Neural progenitor cell (in vitro differentiated cells): ENCODE results near the gene RAB3IL1. TPM values are rescaled to one million over a fixed set of nuclear protein-coding genes. Genes with fewer than 3 reads are reported as not detected.
A peak's percentile ranks its signal among the peaks of the same experiment; 100 is the strongest.

Source experiments
- DNase-seq: peaks from one replicate; pipeline ENCODE4 v3.0.0-alpha.2; 2016; ENCODE audit warnings: low spot score
- H2AFZ ChIP-seq: fragments of 200-600 bp; sonication (generic); replicated peaks from 2 replicates; pipeline ENCODE4 v1.6.1; 2016; ENCODE audit warnings: antibody characterized with exemption
- H3F3A ChIP-seq: fragments of 200-600 bp; sonication (generic); 2 replicates; pipeline ENCODE4 v1.6.1; 2016; ENCODE audit warnings: antibody characterized with exemption, low read depth
- H3K27ac ChIP-seq: fragments of 200-600 bp; sonication (generic); 2 replicates; pipeline ENCODE4 v1.5.1; 2016; ENCODE audit warnings: mild to moderate bottlenecking
- H3K27me3 ChIP-seq: fragments of 200-600 bp; sonication (generic); 2 replicates; pipeline ENCODE4 v1.6.1; 2016; ENCODE audit warnings: mild to moderate bottlenecking, moderate library complexity
- H3K36me3 ChIP-seq: fragments of 200-600 bp; sonication (generic); 2 replicates; pipeline ENCODE4 v1.5.1; 2016
- H3K4me1 ChIP-seq: fragments of 200-600 bp; sonication (generic); 2 replicates; pipeline ENCODE4 v1.6.1; 2016; ENCODE audit warnings: mixed run types
- H3K4me2 ChIP-seq: fragments of 200-600 bp; sonication (generic); 2 replicates; pipeline ENCODE4 v1.6.1; 2016
- H3K4me3 ChIP-seq: fragments of 200-600 bp; sonication (generic); 2 replicates; pipeline ENCODE4 v1.5.1; 2016
- H3K79me2 ChIP-seq: fragments of 200-600 bp; sonication (generic); 2 replicates; pipeline ENCODE4 v1.6.1; 2016; ENCODE audit warnings: low read depth
- H3K9ac ChIP-seq: fragments of 200-600 bp; sonication (generic); 2 replicates; pipeline ENCODE4 v1.6.1; 2016
- H3K9me3 ChIP-seq: fragments of 200-600 bp; sonication (generic); 2 replicates; pipeline ENCODE4 v1.5.1; 2016; ENCODE audit warnings: low read depth
- H4K20me1 ChIP-seq: fragments of 200-600 bp; sonication (generic); 2 replicates; pipeline ENCODE4 v1.6.1; 2016; ENCODE audit warnings: low read depth
- H3K27ac Mint-ChIP-seq: 3 replicates; pipeline ENCODE4 v1.8.0; 2021; ENCODE audit warnings: mixed read lengths
- H3K27me3 Mint-ChIP-seq: 2 replicates; pipeline ENCODE4 v1.8.0; 2022; ENCODE audit warnings: low read depth, mild to moderate bottlenecking, inconsistent platforms, moderate library complexity, mixed read lengths; ENCODE audit not compliant: insufficient read depth
- H3K36me3 Mint-ChIP-seq: 3 replicates; pipeline ENCODE4 v1.8.0; 2021; ENCODE audit warnings: mixed read lengths
- H3K4me1 Mint-ChIP-seq: 3 replicates; pipeline ENCODE4 v1.8.0; 2021; ENCODE audit warnings: mixed read lengths
- H3K4me3 Mint-ChIP-seq: 3 replicates; pipeline ENCODE4 v1.8.0; 2021; ENCODE audit warnings: mild to moderate bottlenecking, moderate library complexity, mixed read lengths
- H3K9me3 Mint-ChIP-seq: 3 replicates; pipeline ENCODE4 v1.8.0; 2020; ENCODE audit warnings: mixed read lengths
- CTCF ChIP-seq: fragments of 200-600 bp; sonication (generic); IDR thresholded peaks from 2 replicates; pipeline ENCODE4 v1.5.1; 2017; ENCODE audit warnings: antibody characterized with exemption, mild to moderate bottlenecking
- EZH2 ChIP-seq: fragments of 200-600 bp; sonication (generic); IDR thresholded peaks from 2 replicates; pipeline ENCODE4 v1.6.1; 2017; ENCODE audit warnings: antibody characterized with exemption, mild to moderate bottlenecking, moderate library complexity
- EZH2phosphoT487 ChIP-seq: fragments of 200-600 bp; sonication (generic); IDR thresholded peaks from 2 replicates; pipeline ENCODE4 v1.6.1; 2017; ENCODE audit warnings: antibody characterized with exemption
- total RNA-seq: library from RNA; depleted of rRNA; stranded (reverse); fragments of >200 nt; gene quantifications from 2 replicates; pipeline ENCODE4 v1.2.3, GENCODE V29; 2015; ENCODE audit warnings: low replicate concordance

The RAB3IL1 gene
- total RNA-seq, 1 donor from 2014 or later = 1.4 TPM

DNA sequence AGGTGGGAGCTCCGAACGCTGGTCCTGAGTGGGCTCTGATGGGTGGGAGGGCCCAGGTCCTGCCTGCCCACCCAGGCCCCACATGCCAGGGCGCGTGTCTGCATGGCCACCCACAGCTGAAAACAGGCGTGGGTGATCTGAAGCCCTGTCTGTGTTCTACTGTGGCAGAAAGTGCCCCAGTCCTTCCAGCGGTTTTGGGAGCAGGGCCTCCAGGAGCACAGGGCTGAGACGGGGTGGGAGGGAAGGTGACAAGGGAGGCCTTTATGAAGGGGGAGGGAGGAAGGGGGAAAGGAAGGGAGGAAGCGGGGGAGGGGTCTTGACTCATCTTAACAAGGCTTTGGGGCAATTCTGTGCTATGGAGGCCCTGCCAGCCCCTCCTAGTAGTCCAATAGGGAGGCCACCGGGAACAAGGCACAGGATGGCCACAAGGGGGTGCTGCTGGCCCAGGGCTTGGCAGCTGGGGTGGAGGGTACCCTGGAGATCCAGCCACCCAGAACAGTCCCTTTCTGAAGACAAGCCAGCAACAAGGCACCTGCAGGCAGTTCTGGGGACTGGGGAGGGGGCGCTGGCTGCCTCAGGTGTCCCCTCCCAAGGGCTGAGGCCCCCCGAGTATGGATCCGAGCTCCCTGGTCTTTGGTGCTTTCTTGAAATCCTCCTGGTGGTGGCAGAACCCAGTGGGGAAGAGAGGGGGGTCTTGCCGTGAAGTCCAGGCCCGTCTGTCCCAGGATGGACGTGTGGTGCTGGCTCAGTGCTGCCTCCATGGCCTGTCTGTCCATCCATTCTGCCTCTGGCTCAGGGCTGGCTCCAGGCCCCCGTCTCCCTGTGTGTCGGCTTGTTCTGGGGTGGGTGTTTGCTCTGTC lies 19.7 kb downstream of the RAB3IL1 start:
- Histone ChIP-seq H3K4me3 (no peak overlapping the region), H4K20me1 (no peaks in the 10 kb centered on the region), H3K27me3 (peaks cover 7% of the 10 kb centered on the region), H3K9ac (no peak overlapping the region), H2AFZ (no peak overlapping the region), H3K79me2 (no peaks in the 10 kb centered on the region), H3K9me3 (no peaks in the 10 kb centered on the region), H3K27ac (no peak overlapping the region), H3F3A (peaks cover 4% of the 10 kb centered on the region), H3K4me2 (no peak overlapping the region), H3K4me1 (no peaks in the 10 kb centered on the region), H3K36me3 (no peaks in the 10 kb centered on the region)
- Mint-ChIP-seq H3K27ac (no peak overlapping the region), H3K9me3 (no peaks in the 10 kb centered on the region), H3K36me3 (no peaks in the 10 kb centered on the region), H3K4me1 (peaks cover 7% of the 10 kb centered on the region), H3K4me3 (no peak overlapping the region), H3K27me3 (peaks cover 9% of the 10 kb centered on the region)
- peak; percentile 86 for DNase-seq
- TF ChIP-seq EZH2phosphoT487 (no peak), CTCF (peak; percentile 89), EZH2 (no peak)

DNA sequence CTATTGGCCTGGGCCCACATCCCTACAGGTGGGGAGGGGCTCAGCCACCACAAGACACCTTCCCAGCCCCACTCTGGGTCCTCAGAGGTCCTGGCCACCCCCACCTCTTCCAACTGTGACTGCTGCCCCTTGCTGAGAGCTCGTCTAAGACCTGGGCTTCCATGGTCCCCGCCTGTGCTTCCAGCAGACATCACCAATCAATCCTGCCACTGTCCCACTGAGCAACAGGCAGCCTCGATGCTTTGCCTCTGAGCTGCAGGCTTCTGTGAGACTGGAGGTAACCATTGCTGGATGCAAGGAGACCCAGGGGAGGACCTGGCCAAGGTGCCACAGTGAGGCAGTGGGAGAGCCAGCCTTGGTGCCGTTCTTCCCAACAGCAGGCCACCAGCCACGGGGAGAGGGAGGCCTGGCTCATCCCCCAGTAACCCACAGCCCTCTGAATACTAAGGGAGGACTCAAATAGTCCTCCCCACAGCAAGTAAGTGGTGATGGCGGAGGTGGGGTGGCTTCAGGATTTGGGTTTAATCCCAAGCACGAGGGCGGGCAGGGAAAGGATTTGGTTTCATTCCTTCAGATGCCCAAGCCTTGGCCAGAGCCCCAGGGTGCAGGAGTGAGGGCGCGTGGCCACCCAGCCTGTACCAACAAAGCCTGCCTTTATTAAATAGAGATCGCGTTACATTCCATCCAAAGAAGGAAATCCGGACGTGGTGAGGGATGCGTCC lies 20.5 kb downstream of the RAB3IL1 start:
- Mint-ChIP-seq H3K4me3 (no peak overlapping the region), H3K36me3 (no peaks in the 10 kb centered on the region), H3K27ac (no peak overlapping the region), H3K27me3 (peaks cover 9% of the 10 kb centered on the region), H3K9me3 (no peaks in the 10 kb centered on the region), H3K4me1 (peaks cover 10% of the 10 kb centered on the region)
- H3K4me2 ChIP-seq = no peak overlapping the region
- no peaks in the 10 kb centered on the region for H3K79me2 ChIP-seq
- no peak overlapping the region for H3K9ac ChIP-seq
- H2AFZ ChIP-seq = no peak overlapping the region
- H3K4me1 ChIP-seq = no peaks in the 10 kb centered on the region
- peaks cover 15% of the 10 kb centered on the region for H3K27me3 ChIP-seq
- H3K9me3 ChIP-seq = no peaks in the 10 kb centered on the region
- TF ChIP-seq CTCF (no peak), EZH2phosphoT487 (no peak), EZH2 (no peak)
- H3K36me3 ChIP-seq = no peaks in the 10 kb centered on the region
- no peaks in the 10 kb centered on the region for H4K20me1 ChIP-seq
- no peak overlapping the region for H3K4me3 ChIP-seq
- DNase-seq = no peak
- peaks cover 12% of the 10 kb centered on the region for H3F3A ChIP-seq
- H3K27ac ChIP-seq = no peak overlapping the region

DNA sequence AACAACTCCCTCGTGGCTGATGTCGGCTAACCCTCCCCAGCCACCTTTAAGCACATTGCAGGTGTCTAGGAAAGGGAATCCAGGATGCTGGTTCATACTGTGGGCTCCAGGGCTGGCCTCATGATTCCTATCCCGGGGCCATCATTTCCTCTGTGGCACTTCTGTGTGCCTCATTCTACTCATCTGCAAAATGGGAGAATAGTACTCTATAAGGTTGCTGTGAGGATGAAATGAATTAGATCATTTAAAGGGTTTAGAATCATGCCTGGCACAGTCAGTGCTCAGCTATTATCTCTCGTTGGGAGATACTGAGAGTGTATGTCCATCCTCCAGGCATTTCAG lies 21.7 kb downstream of the RAB3IL1 start:
- Histone ChIP-seq H2AFZ (no peak overlapping the region), H3K36me3 (no peaks in the 10 kb centered on the region), H3K4me2 (no peak overlapping the region), H3K4me3 (no peak overlapping the region), H3K79me2 (no peaks in the 10 kb centered on the region), H3K27me3 (peaks cover 18% of the 10 kb centered on the region), H4K20me1 (no peaks in the 10 kb centered on the region), H3K27ac (no peak overlapping the region), H3K9me3 (no peaks in the 10 kb centered on the region), H3F3A (peaks cover 15% of the 10 kb centered on the region), H3K4me1 (peaks cover 5% of the 10 kb centered on the region), H3K9ac (no peak overlapping the region)
- Mint-ChIP-seq H3K27me3 (peaks cover 9% of the 10 kb centered on the region), H3K36me3 (no peaks in the 10 kb centered on the region), H3K4me1 (peaks cover 10% of the 10 kb centered on the region), H3K9me3 (no peaks in the 10 kb centered on the region), H3K27ac (no peak overlapping the region), H3K4me3 (no peak overlapping the region)
- TF ChIP-seq CTCF = no peak
- TF ChIP-seq EZH2 = no peak
- no peak for TF ChIP-seq EZH2phosphoT487
- DNase-seq = no peak
